ENCODE data around the gene PEMT.

PEMT gene

DNA sequence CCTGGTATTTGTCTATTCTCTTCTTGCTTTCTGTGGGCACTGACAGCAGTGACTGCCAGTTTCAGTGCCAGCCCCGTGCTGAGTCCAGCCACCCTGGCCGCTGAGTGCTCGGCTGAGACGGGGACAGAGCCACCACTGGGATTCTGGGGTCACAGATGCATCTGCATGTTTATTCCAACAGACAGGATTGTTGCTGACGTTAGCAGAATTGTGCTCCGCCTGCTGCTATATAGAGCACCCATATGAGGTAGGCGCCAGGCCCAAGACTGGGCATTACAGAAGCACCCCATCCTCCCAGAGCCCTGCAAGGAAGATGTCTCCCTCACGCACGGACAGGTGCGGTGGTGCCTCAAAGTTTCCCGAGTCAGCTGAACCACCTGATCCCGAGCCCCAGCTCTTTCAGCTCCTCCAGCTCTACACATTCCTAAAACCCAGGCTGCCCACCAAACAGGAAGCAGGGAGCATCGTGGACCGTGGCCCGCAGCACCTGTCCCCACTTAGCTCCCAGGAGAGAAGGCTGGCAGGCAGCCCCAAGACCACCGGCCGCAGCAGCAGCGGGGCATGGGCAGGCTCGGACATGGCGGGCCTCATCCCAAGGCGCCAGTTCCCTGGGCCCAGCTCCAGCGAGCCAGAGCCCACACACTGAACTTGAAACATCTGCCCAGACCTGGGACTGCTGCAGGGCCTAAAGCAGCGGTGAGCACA lies 50.4 kb downstream of the PEMT start:
- Histone ChIP-seq H3K9ac (ENCODE audit: low read length) (no peak overlapping the region), H3K79me2 (ENCODE audit: insufficient read depth, low read length) (no peaks in the 10 kb centered on the region), H3K9me2 (ENCODE audit: low read depth, low read length) (no peaks in the 10 kb centered on the region), H3K27ac (ENCODE audit: low read depth, low read length, poor library complexity, severe bottlenecking) (no peak overlapping the region), H3K4me1 (ENCODE audit: insufficient read depth, low read length, severe bottlenecking) (no peaks in the 10 kb centered on the region), H3K4me3 (ENCODE audit: low read depth, low read length, poor library complexity, severe bottlenecking) (no peak overlapping the region), H4K20me1 (ENCODE audit: insufficient read depth, low read length) (no peaks in the 10 kb centered on the region), H3F3A (ENCODE audit: insufficient read depth, low read length) (no peaks in the 10 kb centered on the region), H2AFZ (ENCODE audit: low read length) (no peak overlapping the region), H3K4me2 (ENCODE audit: low read length) (no peak overlapping the region), H3K36me3 (ENCODE audit: insufficient read depth, low read length) (no peaks in the 10 kb centered on the region), H3K9me3 (ENCODE audit: low read length) (no peaks in the 10 kb centered on the region), H3K27me3 (ENCODE audit: insufficient read depth, low read length) (peaks cover 6% of the 10 kb centered on the region; the same call in 1 of the 2 replicates)
- no peak for TF ChIP-seq EZH2 (IDR thresholded peaks at IDR 0.05; ENCODE audit: borderline replicate concordance, low read length)
- TF ChIP-seq, protein P1, sequence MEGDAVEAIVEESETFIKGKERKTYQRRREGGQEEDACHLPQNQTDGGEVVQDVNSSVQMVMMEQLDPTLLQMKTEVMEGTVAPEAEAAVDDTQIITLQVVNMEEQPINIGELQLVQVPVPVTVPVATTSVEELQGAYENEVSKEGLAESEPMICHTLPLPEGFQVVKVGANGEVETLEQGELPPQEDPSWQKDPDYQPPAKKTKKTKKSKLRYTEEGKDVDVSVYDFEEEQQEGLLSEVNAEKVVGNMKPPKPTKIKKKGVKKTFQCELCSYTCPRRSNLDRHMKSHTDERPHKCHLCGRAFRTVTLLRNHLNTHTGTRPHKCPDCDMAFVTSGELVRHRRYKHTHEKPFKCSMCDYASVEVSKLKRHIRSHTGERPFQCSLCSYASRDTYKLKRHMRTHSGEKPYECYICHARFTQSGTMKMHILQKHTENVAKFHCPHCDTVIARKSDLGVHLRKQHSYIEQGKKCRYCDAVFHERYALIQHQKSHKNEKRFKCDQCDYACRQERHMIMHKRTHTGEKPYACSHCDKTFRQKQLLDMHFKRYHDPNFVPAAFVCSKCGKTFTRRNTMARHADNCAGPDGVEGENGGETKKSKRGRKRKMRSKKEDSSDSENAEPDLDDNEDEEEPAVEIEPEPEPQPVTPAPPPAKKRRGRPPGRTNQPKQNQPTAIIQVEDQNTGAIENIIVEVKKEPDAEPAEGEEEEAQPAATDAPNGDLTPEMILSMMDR (IDR thresholded peaks at IDR 0.05; ENCODE audit: low read length), result no peak

DNA sequence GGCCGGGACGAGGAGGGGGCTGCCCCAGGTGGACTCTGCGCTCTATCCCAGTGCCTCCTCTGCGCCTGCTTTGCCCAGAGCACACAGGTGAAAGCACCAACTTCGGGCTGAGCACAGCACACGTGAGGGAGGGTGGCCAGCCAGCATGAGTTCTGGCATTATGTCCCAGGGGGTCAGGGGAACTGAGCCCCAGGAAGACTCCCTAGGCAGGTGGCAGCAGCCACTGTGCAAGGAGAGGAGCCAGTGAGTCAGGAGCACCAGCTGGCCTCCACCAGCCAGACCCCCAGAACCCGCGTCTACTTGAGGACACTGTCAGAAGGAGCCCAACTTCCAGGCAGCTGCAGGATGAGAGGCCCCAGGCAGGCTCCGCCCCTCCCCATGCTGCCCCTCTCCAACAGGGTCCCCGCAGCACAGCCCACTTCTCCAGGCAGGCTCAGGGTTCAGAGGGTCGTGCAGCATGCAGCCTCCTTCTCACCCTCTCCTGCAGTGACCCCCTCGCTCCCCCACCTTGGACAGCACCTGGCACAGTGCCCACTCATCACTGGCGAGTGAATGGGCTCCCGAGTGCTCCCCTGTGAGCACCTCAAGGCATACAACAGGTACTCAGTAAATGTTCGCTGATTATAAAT lies 51.1 kb downstream of the PEMT start:
- Histone ChIP-seq H3K27ac (ENCODE audit: low read depth, low read length, poor library complexity, severe bottlenecking) (no peak overlapping the region), H3K4me3 (ENCODE audit: low read depth, low read length, poor library complexity, severe bottlenecking) (no peak overlapping the region), H3K9me3 (ENCODE audit: low read length) (no peaks in the 10 kb centered on the region), H3K27me3 (ENCODE audit: insufficient read depth, low read length) (peaks cover 7% of the 10 kb centered on the region; the same call in 1 of the 2 replicates), H3K79me2 (ENCODE audit: insufficient read depth, low read length) (no peaks in the 10 kb centered on the region), H2AFZ (ENCODE audit: low read length) (no peak overlapping the region), H3K4me2 (ENCODE audit: low read length) (no peak overlapping the region), H3K4me1 (ENCODE audit: insufficient read depth, low read length, severe bottlenecking) (no peaks in the 10 kb centered on the region), H3F3A (ENCODE audit: insufficient read depth, low read length) (no peaks in the 10 kb centered on the region), H3K36me3 (ENCODE audit: insufficient read depth, low read length) (no peaks in the 10 kb centered on the region), H4K20me1 (ENCODE audit: insufficient read depth, low read length) (no peaks in the 10 kb centered on the region), H3K9ac (ENCODE audit: low read length) (no peak overlapping the region), H3K9me2 (ENCODE audit: low read depth, low read length) (no peaks in the 10 kb centered on the region)
- TF ChIP-seq, protein P1 (IDR thresholded peaks at IDR 0.05; ENCODE audit: low read length), result no peak
- TF ChIP-seq EZH2 (IDR thresholded peaks at IDR 0.05; ENCODE audit: borderline replicate concordance, low read length), result no peak

DNA sequence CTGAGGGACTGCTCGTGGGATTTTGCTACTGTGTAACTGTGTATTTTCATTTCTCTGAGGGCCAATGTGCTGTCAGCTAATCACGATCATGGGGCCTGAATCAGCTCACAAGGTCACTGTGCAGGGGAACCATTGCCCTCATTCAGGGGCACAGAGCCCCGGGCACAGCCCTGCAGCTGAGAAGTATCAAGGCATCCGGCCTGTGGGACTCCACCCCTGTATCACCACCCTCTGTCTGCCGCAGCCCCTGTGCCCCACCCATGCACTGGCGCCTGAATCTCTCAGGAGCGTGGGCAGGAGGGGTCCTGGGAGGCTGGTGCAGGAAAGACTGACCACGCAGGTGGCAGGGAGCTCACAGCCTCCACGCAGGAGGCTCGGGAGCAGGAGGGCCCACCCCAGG lies 51.9 kb downstream of the PEMT start:
- H3K4me1 ChIP-seq (ENCODE audit: insufficient read depth, low read length, severe bottlenecking), result no peaks in the 10 kb centered on the region
- H3K79me2 ChIP-seq (ENCODE audit: insufficient read depth, low read length), result no peaks in the 10 kb centered on the region
- no peaks in the 10 kb centered on the region for H3K9me3 ChIP-seq (ENCODE audit: low read length)
- H3K4me2 ChIP-seq (ENCODE audit: low read length), result no peak overlapping the region
- no peaks in the 10 kb centered on the region for H3K9me2 ChIP-seq (ENCODE audit: low read depth, low read length)
- H3F3A ChIP-seq (ENCODE audit: insufficient read depth, low read length), result no peaks in the 10 kb centered on the region
- peaks cover 7% of the 10 kb centered on the region; the same call in 1 of the 2 replicates for H3K27me3 ChIP-seq (ENCODE audit: insufficient read depth, low read length)
- no peak overlapping the region for H3K9ac ChIP-seq (ENCODE audit: low read length)
- no peak for TF ChIP-seq EZH2 (IDR thresholded peaks at IDR 0.05; ENCODE audit: borderline replicate concordance, low read length)
- TF ChIP-seq, protein P1 (IDR thresholded peaks at IDR 0.05; ENCODE audit: low read length), result no peak
- H3K36me3 ChIP-seq (ENCODE audit: insufficient read depth, low read length), result no peaks in the 10 kb centered on the region
- H2AFZ ChIP-seq (ENCODE audit: low read length), result no peak overlapping the region
- H4K20me1 ChIP-seq (ENCODE audit: insufficient read depth, low read length), result no peaks in the 10 kb centered on the region
- no peak overlapping the region for H3K4me3 ChIP-seq (ENCODE audit: low read depth, low read length, poor library complexity, severe bottlenecking)
- H3K27ac ChIP-seq (ENCODE audit: low read depth, low read length, poor library complexity, severe bottlenecking), result no peak overlapping the region
